HG03280 (cell line): ENCODE measurements around the gene TBCD.

Experiments used
- ATAC-seq: cut with Tn5 transposase; IDR thresholded peaks from one replicate; pipeline ENCODE4 v1.9.1; 2021; ENCODE audit warnings: mild to moderate bottlenecking, moderate library complexity; ENCODE audit not compliant: unreplicated experiment

Gene TBCD

DNA sequence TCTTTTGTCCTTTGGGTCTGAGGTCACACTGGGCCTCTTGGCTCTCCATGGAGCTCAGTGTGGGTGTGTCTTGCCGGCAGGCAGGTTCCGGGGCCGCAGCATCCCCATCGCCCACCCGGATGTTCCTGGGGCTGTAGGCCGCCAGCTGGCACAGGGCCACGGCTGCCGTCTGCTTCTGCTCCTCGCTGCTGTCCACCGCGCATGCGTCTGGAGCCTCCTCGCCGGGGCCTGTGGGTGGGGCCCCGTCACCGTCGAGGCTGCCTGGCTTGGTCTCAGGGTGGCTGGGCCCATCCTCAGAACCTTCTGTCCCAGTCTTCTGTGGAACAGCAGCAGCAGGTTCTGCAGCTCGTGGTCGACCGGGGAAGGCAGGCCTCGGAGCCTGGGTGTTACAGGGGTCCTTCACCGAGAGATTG is 78.4 kb downstream of the TBCD start:
- ATAC-seq, result no peak

DNA sequence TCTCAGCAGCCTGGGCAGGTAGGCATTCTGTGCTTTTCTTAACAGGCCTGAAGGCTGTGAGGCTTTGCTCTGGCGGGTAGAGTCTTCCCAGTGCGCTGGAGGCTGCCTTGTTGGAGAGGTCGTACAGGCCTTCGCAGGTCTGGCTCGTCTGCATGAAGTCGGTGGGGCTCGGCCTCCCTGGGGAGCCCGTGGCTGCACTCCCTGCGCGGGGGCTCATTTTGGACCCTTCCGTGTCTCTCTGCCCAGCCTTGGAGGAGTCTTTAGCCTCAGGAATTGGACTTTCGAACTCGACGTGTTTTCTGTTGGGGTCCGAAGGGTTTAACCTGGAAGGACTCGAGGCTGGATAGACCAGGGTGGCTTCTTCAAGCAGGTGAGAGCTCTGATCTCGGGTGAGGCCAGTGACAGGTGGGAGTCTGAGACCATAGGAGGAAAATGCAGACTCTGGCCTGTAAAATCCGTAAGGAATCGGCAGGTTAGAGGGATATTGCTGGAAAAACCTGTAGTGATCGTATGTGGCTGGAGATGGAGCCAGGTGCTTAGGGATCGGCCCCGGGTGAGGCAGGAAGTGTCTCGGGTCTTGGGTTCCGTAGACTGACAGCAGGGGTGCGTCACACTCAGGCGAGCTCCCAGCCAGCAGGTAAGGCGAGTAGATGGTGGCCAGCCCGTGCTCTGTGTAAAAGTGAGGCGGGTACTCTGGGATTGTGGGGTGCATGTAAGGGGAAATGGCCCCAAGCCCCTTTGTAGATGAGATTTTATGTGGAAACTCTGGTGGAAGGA is 79.4 kb downstream of the TBCD start:
- no peak for ATAC-seq

- ATAC-seq, result no peak
Measured at GRCh38 chr17:82831818-82832200, 79.9 kb downstream of the TBCD start.

- ATAC-seq, result no peak
Measured at GRCh38 chr17:82832411-82832810, 80.5 kb downstream of the TBCD start.

GRCh38 chr17:82832881-82833475 is 81.1 kb downstream of the TBCD start:
- no peak for ATAC-seq

GRCh38 chr17:82835122-82835521 is 83.3 kb downstream of the TBCD start:
- no peak for ATAC-seq

DNA sequence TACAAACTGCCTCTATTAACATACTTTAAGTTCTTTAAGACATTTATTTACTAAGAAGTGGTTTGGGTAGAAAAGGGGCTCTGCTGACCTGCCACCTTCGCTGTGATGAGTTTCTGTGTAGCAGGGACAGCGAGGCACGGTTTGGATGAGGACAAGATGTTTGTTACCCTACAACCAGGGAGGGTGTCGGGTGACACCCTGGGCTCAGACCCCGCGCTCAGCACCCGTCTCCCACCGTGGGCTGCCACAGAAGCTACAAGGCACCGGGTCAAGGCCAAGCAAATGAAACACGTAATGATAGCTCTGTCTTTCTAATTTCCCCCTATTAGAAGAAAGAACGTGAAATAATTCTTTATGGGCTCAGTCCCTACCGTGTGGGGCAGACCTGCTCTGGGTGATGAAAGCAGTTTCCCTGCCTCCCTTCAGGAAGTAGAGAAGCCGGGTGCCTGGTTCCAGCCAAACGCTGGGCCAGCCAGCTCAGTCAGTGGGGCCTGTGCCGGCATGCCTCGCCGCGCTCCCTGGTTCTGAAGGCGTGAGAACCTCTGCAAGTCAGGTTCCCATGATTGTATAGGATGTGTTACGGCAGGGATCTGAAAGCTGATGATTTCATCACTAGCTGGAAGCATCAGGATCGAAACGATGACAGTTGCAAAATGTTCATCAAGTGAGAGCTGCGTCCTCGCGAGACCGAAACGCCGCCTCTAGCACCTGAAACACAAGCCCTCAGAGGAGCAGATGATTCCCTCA is 84.1 kb downstream of the TBCD start:
- no peak for ATAC-seq

- ATAC-seq, result no peak
Measured at GRCh38 chr17:82836823-82837357, 85.0 kb downstream of the TBCD start.

GRCh38 chr17:82837586-82838320 is 85.9 kb downstream of the TBCD start:
- no peak for ATAC-seq

DNA sequence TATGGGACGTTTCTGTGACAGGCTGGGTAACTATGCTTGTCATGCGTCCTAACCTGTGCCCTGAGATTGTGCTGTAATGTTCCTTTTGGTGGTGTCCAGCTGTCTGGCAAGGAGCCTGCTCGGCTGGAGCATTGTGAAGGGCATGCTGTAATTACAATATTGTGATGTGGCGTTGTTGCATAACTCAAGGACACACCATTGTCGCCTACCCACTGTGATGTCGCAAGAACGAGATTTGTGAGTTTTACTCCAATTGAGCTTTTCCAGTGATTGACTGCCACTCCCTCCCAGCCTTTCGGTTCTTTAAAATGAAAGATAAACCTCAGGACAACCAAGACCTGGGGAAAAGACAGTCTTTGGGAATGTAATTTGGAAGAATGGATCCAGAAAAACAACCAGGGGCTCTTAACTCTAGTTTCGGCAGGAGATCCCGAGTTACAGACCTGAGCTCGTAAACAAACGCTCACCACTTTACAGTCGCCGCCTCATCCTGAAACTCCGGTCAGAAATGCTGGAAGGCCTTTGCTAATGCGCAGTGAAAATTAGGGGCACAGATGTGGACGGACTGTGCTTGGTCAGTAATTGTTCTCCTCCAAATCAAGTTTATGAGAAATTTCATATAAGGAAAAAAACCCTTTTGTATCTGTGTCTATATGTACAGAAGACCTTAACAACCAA is 86.7 kb downstream of the TBCD start:
- no peak for ATAC-seq

DNA sequence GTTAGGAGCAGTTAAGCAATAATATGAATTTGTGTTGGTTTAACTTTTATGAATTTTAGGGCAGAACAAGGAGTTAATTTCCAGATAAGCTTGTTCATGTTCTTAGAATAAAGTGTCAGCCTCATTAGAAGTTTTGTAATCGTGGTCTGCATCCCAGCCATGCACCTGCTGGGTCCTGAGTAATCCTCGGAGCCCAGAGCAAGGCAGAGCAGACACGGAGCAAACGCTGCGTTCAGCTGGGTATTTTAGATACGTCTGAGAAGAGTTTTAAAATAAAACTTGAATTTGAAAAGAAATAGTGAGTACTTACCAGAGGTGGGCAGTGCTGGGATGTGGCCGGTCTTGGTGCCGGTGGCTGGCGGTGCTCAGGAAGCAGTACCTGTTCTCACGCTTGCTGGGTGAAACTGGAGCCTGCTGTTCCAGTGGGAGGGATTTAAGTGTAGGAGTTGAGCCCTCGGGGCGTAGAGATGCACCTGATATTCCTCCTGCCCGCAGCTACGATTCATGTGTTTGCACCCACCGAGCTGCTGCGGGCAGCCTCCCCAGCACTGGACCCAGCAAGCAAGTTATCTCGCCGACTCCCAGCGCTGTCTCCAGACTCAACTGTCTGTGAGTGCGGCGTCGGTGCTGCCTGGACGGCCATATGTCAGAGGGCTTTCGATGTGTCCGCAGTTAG is 87.9 kb downstream of the TBCD start, which contains the start of gene ZNF750:
ZNF750 (minus strand) TSS at position 406 of the 676 bp plus-strand sequence. CDS start 7,568 bp downstream, outside the sequence.
- ATAC-seq, result no peak

DNA sequence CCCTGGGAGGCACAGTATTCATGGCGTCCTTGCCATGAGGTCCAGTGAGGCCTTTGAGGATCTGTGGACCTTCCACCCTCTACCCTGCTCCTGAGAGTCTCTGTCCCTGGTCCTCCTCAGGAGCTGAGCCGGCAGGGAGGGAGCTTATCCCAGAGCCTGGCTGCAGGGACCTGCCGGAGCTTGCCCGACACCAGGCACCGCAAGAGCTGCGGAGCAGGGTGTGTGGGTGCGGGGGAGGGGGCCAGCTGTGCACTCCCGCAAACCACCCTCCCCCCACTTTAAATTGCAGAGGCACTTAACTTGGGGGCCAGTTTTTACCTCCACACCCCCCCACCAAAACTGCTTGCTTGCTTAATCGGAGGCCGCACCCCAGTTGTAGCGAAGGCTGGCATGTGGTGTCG is 88.6 kb downstream of the TBCD start:
- ATAC-seq, result no peak

GRCh38 chr17:82841921-82842596 is 90.2 kb downstream of the TBCD start:
- no peak for ATAC-seq

DNA sequence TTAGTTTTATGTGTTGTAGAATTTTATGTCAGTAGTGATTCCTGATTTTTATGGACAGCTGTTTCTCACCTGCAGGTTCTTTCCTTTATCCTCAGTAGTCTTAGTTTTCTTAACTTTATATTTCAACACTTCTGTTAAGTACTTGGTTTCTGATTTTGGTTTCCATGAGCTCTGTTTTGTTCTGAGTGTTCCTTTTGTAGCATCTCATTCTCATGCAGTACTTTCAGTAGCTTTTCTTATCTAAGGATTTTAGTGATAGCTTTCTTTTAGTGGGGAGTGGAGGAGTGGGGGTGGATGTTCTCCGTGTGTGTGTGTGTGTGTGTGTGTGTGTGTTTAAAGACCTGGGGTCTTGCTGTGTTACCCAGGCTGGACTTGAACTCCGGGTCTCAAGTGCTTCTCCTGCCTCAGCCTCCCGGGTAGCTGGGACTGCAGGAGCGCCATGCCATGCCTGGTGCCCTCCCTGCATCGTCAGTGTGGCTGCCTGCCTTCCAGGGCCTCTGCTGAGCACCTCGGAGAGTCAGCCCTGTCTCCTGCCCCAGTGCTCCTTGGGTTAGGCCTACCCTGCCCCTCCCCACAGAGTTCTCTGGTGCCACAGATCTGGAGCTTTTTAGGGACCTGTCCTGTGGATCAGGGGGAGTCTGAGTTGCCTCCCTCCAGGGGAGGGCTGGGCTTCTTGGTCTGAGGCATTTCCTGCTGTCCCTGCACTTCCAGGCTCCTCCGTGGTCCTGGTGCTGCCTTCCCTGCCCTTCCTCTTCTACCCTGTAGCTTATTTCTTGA is 92.2 kb downstream of the TBCD start:
- no peak for ATAC-seq

DNA sequence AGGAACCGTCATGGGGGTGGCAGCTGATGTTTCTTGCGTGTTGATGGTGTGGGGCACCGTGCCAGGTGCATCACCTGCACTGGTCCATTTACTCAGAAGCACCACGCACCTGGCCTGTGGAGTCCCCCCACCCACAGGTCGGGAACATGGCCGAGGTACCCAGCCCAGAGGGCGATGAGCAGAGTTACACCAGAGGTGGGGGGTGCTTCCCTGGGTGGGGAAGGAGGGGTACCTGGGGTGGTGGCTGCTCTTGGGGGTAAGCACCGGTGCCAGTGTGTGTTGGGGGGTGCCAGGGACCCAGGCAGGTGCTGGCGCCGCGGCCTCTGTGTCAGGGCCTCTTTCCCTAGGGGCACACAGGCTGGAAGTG is 92.9 kb downstream of the TBCD start:
- ATAC-seq, result no peak

- ATAC-seq, result no peak
Measured at GRCh38 chr17:82845163-82845807, 93.4 kb downstream of the TBCD start.

DNA sequence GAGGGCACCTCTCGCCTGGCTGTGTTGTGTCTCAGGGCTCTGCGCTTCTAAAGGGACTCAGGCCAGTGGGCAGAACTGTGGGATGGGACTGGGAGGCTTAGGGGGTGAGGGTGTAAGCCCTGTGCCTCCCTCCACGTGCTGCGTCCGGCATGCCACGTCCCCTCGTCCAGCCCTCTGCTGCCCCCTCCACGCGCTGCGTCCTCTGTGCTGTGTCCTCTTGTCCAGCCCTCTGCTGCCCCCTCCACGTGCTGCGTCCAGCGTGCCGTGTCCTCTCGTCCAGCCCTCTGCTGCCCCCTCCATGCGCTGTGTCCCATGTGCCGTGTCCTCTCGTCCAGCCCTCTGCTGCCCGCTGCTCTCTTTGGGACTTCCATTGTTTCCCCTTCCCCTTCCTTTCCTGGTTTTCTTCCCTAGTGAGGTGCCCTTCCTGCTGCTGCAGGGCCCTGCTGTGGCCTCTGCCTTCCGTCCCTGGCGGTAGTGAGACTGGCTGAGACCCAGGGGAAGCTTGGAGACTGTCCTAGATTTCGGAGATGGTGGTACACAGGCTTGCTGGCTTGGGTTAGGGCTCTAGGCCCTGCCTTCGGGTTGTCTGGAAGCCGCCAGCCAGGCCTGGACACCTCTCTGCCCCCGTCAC is 94.3 kb downstream of the TBCD start:
- no peak for ATAC-seq
